ENCODE results near the gene SUN5.

DNA sequence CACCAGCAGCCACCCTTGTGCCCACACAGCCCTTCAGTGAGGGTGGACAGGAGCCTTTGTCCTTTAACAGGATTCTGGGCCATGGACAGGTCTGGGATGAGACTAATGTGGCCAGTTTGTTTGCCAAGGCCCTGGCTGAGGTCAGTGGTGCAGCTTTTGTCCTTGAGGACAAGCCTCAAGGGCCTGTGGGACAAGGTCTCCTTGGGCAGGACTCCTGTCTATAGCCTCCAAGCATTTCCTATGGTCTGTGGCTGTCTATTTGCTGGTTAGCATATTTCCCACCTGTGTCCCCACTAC lies 44.1 kb downstream of the SUN5 start:
- no peak for TF ChIP-seq GATA2 (IDR thresholded peaks at IDR 0.05; ENCODE audit: low read depth, low read length)
- no peak for TF ChIP-seq GATA3 (IDR thresholded peaks at IDR 0.05; ENCODE audit: low read depth, low read length)

All from SH-SY5Y (cell line).